ENCODE measurements around the gene WDR73.
A peak's percentile ranks its signal among the peaks of the same experiment; 100 is the strongest.
"Not testable (repeated sequence)": the region's sequence is repeated elsewhere in the genome, so short reads cannot be mapped to it uniquely, and the experiment has no call there.

Gene WDR73

DNA sequence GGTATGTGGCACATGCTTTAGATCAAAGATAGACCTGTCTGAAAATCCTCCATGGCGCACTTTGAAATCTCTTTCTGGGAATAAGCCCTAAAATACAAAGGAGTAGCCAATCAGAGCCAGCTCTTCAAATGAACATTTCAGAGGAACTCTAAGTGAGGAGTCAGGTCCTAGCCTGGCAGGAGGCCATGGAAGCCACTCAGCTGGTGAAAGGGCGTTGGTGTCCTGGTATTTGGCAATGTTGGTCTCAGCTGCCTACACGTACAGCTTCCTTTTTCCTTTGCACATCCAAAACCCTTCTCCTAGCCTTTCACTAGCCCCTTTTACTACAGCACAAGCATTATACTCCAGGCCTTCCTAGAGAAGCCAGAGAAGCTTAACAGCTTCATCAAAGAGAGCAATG is 5.5 kb downstream of the WDR73 start:
- no peak overlapping the region for H3K4me3 ChIP-seq (replicated peaks in 1 of 2; ENCODE audit: low read depth in 2 of 2, low read length in 2 of 2)
- peak; percentile 46 to 49 for DNase-seq (ENCODE audit: low read depth in 2 of 2)
- TF ChIP-seq, protein P1, sequence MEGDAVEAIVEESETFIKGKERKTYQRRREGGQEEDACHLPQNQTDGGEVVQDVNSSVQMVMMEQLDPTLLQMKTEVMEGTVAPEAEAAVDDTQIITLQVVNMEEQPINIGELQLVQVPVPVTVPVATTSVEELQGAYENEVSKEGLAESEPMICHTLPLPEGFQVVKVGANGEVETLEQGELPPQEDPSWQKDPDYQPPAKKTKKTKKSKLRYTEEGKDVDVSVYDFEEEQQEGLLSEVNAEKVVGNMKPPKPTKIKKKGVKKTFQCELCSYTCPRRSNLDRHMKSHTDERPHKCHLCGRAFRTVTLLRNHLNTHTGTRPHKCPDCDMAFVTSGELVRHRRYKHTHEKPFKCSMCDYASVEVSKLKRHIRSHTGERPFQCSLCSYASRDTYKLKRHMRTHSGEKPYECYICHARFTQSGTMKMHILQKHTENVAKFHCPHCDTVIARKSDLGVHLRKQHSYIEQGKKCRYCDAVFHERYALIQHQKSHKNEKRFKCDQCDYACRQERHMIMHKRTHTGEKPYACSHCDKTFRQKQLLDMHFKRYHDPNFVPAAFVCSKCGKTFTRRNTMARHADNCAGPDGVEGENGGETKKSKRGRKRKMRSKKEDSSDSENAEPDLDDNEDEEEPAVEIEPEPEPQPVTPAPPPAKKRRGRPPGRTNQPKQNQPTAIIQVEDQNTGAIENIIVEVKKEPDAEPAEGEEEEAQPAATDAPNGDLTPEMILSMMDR (IDR thresholded peaks at IDR 0.05; ENCODE audit: low read depth, low read length), result no peak

DNA sequence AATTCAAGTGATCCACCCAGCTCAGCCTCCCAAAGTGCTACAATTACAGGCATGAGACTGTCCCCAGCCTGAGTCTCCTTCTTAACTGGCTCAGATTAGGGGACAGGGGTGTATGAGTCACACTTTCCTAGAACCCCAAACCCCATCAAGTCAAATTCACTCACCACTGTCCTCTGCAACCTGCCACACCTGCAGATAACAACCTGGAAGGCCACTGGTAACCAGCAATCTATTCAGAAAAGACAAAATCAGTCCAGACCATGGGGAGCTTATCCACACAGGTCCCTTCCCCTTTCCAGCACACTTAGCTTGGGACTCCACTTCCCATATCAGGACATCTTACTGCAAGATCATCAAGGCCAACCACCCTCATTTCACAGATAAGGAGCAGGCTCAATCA is 6.4 kb downstream of the WDR73 start:
- TF ChIP-seq, protein P1 (IDR thresholded peaks at IDR 0.05; ENCODE audit: low read depth, low read length), result no peak
- H3K4me3 ChIP-seq (replicated peaks in 1 of 2; ENCODE audit: low read depth in 2 of 2, low read length in 2 of 2), result no peak overlapping the region
- DNase-seq (ENCODE audit: low read depth in 2 of 2), result no peak

DNA sequence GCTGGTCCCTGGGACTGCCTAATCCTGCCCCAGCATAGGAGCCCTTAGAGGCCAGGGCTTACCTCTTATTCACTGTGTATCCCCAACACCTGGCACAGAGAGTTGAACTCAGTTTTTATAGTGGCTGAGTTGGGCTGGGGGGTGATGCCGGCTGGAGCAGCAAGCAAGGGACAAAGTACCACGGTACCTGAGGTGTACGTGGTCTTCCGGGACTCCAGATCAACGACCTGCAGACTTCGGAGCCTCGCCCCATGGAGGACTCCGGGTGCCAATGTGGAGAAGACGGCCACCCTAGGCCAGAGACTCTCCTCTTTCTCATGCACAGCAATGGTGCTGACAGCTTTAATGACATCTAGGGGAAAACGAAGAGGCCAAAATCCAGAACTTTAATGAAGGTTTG is 8.1 kb downstream of the WDR73 start:
- H3K4me3 ChIP-seq (replicated peaks in 1 of 2; ENCODE audit: low read depth in 2 of 2, low read length in 2 of 2), result no peak overlapping the region
- TF ChIP-seq, protein P1 (IDR thresholded peaks at IDR 0.05; ENCODE audit: low read depth, low read length), result no peak
- DNase-seq (ENCODE audit: low read depth in 2 of 2), result no peak

DNA sequence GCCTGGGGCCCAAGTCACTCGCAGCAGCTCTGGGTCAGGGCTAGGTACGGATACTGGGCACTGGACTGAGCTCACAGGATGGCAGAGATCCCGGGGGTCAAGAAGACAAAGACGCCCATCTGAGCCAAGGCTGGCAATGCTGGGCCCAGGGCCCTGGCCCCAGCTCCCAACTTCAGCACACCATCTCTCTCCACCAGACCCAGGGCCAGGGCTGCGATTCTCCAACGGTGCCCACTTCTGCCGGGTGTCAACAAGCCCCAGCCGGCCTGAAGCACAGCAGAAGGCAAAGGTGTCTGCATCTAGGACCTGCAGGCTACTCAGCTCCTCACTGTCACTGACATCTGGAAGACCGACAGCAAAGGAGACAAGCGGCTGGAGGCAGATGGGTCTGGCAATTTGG is 8.6 kb downstream of the WDR73 start:
- TF ChIP-seq, protein P1 (IDR thresholded peaks at IDR 0.05; ENCODE audit: low read depth, low read length), result no peak
- no peak for DNase-seq (ENCODE audit: low read depth in 2 of 2)
- no peak overlapping the region for H3K4me3 ChIP-seq (replicated peaks in 1 of 2; ENCODE audit: low read depth in 2 of 2, low read length in 2 of 2)

DNA sequence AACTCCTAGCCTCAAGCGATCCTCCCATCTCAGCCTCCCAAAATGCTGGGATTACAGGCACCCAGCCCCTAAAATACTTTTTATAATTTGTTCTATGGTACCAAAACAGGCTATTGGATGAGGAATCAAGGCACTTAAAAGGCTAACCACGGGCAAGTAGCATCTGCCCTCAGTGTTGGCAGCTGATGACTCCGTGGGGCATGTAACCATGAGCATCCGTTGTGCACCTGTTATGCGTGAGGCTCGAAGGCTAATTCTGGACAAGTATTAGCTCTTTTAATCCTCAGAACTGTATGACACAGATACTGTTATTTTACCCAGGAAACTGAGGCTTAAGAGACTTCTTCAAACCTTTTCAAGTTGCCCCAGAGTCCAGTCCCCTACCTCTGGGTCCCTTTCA is 10.2 kb downstream of the WDR73 start:
- H3K4me3 ChIP-seq (replicated peaks in 1 of 2; ENCODE audit: low read depth in 2 of 2, low read length in 2 of 2), result no peak overlapping the region
- DNase-seq (ENCODE audit: low read depth in 2 of 2), result no peak
- TF ChIP-seq, protein P1 (IDR thresholded peaks at IDR 0.05; ENCODE audit: low read depth, low read length), result no peak

DNA sequence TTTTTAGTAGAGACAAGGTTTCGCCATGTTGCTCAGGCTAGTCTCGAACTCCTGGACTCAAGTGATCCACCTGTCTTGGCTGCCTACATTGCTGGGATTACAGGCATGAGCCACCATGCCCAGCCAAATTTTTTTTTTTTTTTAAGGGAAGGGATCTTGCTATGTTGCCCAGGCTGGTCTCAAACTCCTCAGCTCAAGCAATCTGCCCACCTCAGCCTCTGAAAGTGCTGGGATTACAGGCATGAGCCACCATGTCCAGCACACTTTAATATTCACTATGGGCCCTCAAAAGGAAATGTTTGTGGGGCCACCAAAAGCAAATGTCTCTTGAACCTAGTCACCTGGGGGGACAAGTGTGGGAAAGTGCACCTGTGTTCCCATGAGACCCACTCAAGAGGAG is 11.4 kb downstream of the WDR73 start:
- DNase-seq (ENCODE audit: low read depth in 2 of 2); H3K4me3 ChIP-seq (replicated peaks in 1 of 2; ENCODE audit: low read depth in 2 of 2, low read length in 2 of 2): not testable (repeated sequence)

DNA sequence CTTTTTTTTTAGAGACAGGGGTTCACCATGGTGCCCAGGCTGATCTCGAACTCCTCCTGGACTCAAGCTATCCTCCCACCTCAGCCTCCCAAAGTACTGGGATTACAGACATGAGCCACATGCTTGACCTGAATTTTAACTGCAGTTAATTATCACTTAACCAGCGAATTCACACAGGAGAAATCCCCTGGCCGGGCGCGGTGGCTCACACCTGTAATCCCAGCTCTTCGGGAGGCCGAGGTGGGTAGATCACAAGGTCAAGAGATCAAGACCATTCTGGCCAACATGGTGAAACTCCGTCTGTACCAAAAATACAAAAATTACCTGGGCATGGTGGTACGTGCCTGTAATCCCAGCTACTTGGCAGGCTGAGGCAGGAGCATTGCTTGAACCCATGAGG is 12.2 kb downstream of the WDR73 start:
- H3K4me3 ChIP-seq (replicated peaks in 1 of 2; ENCODE audit: low read depth in 2 of 2, low read length in 2 of 2); DNase-seq (ENCODE audit: low read depth in 2 of 2): not testable (repeated sequence)

DNA sequence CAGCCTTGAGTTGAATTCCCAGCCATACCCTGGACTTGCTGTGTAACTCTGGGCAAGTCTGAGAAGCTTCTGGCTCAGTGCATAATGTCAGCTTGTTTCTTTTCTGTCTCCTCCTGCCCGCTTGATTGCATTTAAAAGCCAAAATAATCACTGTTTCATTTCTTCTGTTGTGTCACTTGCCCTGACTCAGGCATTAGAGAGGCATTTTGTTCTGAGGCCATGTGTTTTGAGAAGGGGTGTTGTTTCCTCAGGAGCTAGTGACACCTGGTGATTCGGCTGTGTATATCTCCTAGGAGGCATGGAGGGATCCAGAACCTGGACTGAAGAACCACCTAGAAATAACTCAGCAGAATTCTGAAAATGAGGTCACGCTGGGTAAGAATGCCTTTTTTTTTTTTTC is 16.0 kb downstream of the WDR73 start:
- H3K4me3 ChIP-seq (replicated peaks in 1 of 2; ENCODE audit: low read depth in 2 of 2, low read length in 2 of 2), result no peak overlapping the region
- DNase-seq (ENCODE audit: low read depth in 2 of 2), result peak; percentile 15 to 55
- TF ChIP-seq, protein P1 (IDR thresholded peaks at IDR 0.05; ENCODE audit: low read depth, low read length), result no peak

Data from cardiac fibroblast (primary cell).